Keratinocyte (primary cell): ENCODE results near the gene FLNB. TPM values are rescaled to one million over a fixed set of nuclear protein-coding genes. Genes with fewer than 3 reads are reported as not detected.
A peak's percentile ranks its signal among the peaks of the same experiment; 100 is the strongest.

Source experiments
- DNase-seq: peaks from one replicate; pipeline ENCODE4 v3.0.0-alpha.2; 2011; ENCODE audit warnings: low read depth, missing footprints, low spot score
- FAIRE-seq: peaks from 2 replicates; lab custom pipeline; 2011; peaks lifted over from hg19 to GRCh38; lab: Jason Lieb, UNC
- H2AFZ ChIP-seq: 2 replicates; pipeline ENCODE4 v1.6.0; 2012; ENCODE audit warnings: low read length, control low read depth, inconsistent platforms; ENCODE audit not compliant: control insufficient read depth
- H3K27ac ChIP-seq: 2 replicates; pipeline ENCODE4 v1.5.1; 2011; ENCODE audit warnings: low read length; ENCODE audit not compliant: control insufficient read depth, insufficient read depth
- H3K27me3 ChIP-seq: 3 replicates; pipeline ENCODE4 v1.6.0; 2011; ENCODE audit warnings: low read length; ENCODE audit not compliant: control insufficient read depth, insufficient read depth; ENCODE audit errors: extremely low read depth
- H3K36me3 ChIP-seq, 2 experiments: 2 replicates in 1 of 2; 3 replicates in 1 of 2; pipeline ENCODE4 v1.5.1; 2011; ENCODE audit warnings: low read length in 2 of 2, mild to moderate bottlenecking in 1 of 2; ENCODE audit not compliant: control insufficient read depth in 2 of 2, insufficient read depth in 2 of 2; ENCODE audit errors: extremely low read depth in 1 of 2
- H3K4me1 ChIP-seq: 3 replicates; pipeline ENCODE4 v1.5.1; 2011; ENCODE audit warnings: low read length; ENCODE audit not compliant: control insufficient read depth, insufficient read depth; ENCODE audit errors: extremely low read depth
- H3K4me2 ChIP-seq: 3 replicates; pipeline ENCODE4 v1.6.0; 2011; ENCODE audit warnings: low read depth, low read length; ENCODE audit not compliant: control insufficient read depth, insufficient read depth; ENCODE audit errors: extremely low read depth
- H3K4me3 ChIP-seq, 3 experiments: fragments of 200-600 bp in 1 of 3; sonication (generic) in 1 of 3; 2 replicates in 2 of 3; 3 replicates in 1 of 3; pipeline ENCODE4 v1.5.1; 2011 to 2016; ENCODE audit warnings: low read length in 3 of 3, mild to moderate bottlenecking in 3 of 3, control low read depth in 2 of 3, inconsistent platforms in 1 of 3, low read depth in 1 of 3, mixed read lengths in 1 of 3, mixed run types in 1 of 3, moderate library complexity in 1 of 3; ENCODE audit not compliant: control insufficient read depth in 2 of 3, insufficient read depth in 2 of 3; ENCODE audit errors: extremely low read depth in 1 of 3
- H3K79me2 ChIP-seq: 2 replicates; pipeline ENCODE4 v1.6.0; 2012; ENCODE audit warnings: low read length; ENCODE audit not compliant: control insufficient read depth, insufficient read depth
- H3K9ac ChIP-seq: 3 replicates; pipeline ENCODE4 v1.6.0; 2011; ENCODE audit warnings: low read length; ENCODE audit not compliant: control insufficient read depth, insufficient read depth; ENCODE audit errors: extremely low read depth
- H3K9me1 ChIP-seq: 3 replicates; pipeline ENCODE4 v1.6.0; 2011; ENCODE audit warnings: low read length; ENCODE audit not compliant: control insufficient read depth, insufficient read depth; ENCODE audit errors: extremely low read depth
- H3K9me3 ChIP-seq: 2 replicates; pipeline ENCODE4 v1.5.1; 2012; ENCODE audit warnings: low read depth, low read length; ENCODE audit not compliant: control insufficient read depth
- H4K20me1 ChIP-seq: 3 replicates; pipeline ENCODE4 v1.6.0; 2011; ENCODE audit warnings: low read length; ENCODE audit not compliant: control insufficient read depth, insufficient read depth; ENCODE audit errors: extremely low read depth
- CTCF ChIP-seq, 3 experiments: IDR thresholded peaks in 1 of 3; conservative IDR thresholded peaks in 1 of 3; optimal IDR thresholded peaks in 1 of 3; 2 replicates in 2 of 3; 3 replicates in 1 of 3; pipeline versions ENCODE3 to v1.5.1; 2011; ENCODE audit warnings: low read length in 3 of 3, mild to moderate bottlenecking in 3 of 3, moderate library complexity in 2 of 3, control low read depth in 1 of 3, inconsistent platforms in 1 of 3; ENCODE audit not compliant: insufficient read depth in 2 of 3; ENCODE audit errors: extremely low read depth in 1 of 3
- EZH2 ChIP-seq: IDR thresholded peaks from one replicate; pipeline ENCODE4 v1.6.1; 2012; ENCODE audit warnings: inconsistent platforms, mild to moderate bottlenecking, low read length, moderate library complexity
- dilution Hi-C: fragments of 300-500 bp; cut with MboI; formaldehyde crosslinking; loops from one replicate; pipeline ENCODE4 v1.7.0; 2020; ENCODE audit warnings: low sequenced_read_pairs; ENCODE audit not compliant: extremely low pct_ligation_motif_present
- polyA plus RNA-seq, 5 experiments: library from polyadenylated mRNA; depleted of rRNA in 3 of 5; stranded (reverse) in 3 of 5; stranded (forward) in 1 of 5; unstranded in 1 of 5; fragments of >200 nt; gene quantifications; 1 replicate in 1 of 5; 2 replicates in 3 of 5; 3 replicates in 1 of 5; pipeline versions ENCODE4 v1.2.1 to v1.2.3, GENCODE V29; 2011 to 2012; ENCODE audit warnings: missing spikeins in 2 of 5, low read depth in 1 of 5, low replicate concordance in 1 of 5

FLNB gene
- polyA plus RNA-seq, 1 donor (not counting 4 experiments of a cell fraction or from before 2014, with no cell fraction given): 289 TPM

- dilution Hi-C loops: no loop called here
- Histone ChIP-seq H3K9ac (peak overlapping the region; percentile 39), H3K4me1 (peaks cover 56% of the 10 kb centered on the region), H4K20me1 (no peaks in the 10 kb centered on the region), H3K4me2 (peak overlapping the region; percentile 82), H2AFZ (no peak overlapping the region), H3K27ac (peak overlapping the region; percentile 69), H3K9me3 (no peaks in the 10 kb centered on the region), H3K4me3 (peak overlapping the region in 1 of 3 experiments; percentile 30), H3K79me2 (peaks cover 3% of the 10 kb centered on the region), H3K27me3 (no peaks in the 10 kb centered on the region), H3K9me1 (no peaks in the 10 kb centered on the region), H3K36me3 (no peaks in the 10 kb centered on the region)
- TF ChIP-seq CTCF (optimal IDR thresholded peaks at IDR 0.05 in 1 of 3, IDR thresholded peaks at IDR 0.05 in 1 of 3, conservative IDR thresholded peaks at IDR 0.05 in 1 of 3; ENCODE audit: extremely low read depth in 1 of 3, insufficient read depth in 2 of 3, low read length in 3 of 3) (no peak), EZH2 (no peak)
- DNase-seq: no peak
- FAIRE-seq: peak; percentile 97
Measured at GRCh38 chr3:57978316-57978715, 29.9 kb upstream of the FLNB start.

GRCh38 chr3:57980416-57980815 lies 27.8 kb upstream of the FLNB start:
- DNase-seq (no peak), FAIRE-seq (no peak)
- H3K4me1 ChIP-seq: peaks cover 52% of the 10 kb centered on the region
- no peak overlapping the region for H3K4me2 ChIP-seq
- no peaks in the 10 kb centered on the region for H3K27me3 ChIP-seq
- no peak overlapping the region for H3K9ac ChIP-seq
- no peaks in the 10 kb centered on the region for H4K20me1 ChIP-seq
- H3K4me3 ChIP-seq: no peak overlapping the region
- H3K9me3 ChIP-seq: no peaks in the 10 kb centered on the region
- no peaks in the 10 kb centered on the region for H3K9me1 ChIP-seq
- TF ChIP-seq CTCF (optimal IDR thresholded peaks at IDR 0.05 in 1 of 3, IDR thresholded peaks at IDR 0.05 in 1 of 3, conservative IDR thresholded peaks at IDR 0.05 in 1 of 3; ENCODE audit: extremely low read depth in 1 of 3, insufficient read depth in 2 of 3, low read length in 3 of 3) (no peak), EZH2 (no peak)
- H3K27ac ChIP-seq: no peak overlapping the region
- no peak overlapping the region for H2AFZ ChIP-seq
- no peaks in the 10 kb centered on the region for H3K36me3 ChIP-seq
- H3K79me2 ChIP-seq: no peaks in the 10 kb centered on the region
- dilution Hi-C loops: no loop called here
